NCI-H524 treated with DMSO at 0.1 percent for 48 hours (cell line): ENCODE results near the gene USE1.
A peak's percentile ranks its signal among the peaks of the same experiment; 100 is the strongest.

Source experiments
- DNase-seq: peaks from one replicate; lab custom pipeline; 2025; lab: John Stamatoyannopoulos, UW

The USE1 gene

GRCh38 chr19:17235971-17236777, 21.0 kb downstream of the USE1 start:
- DNase-seq = no peak

GRCh38 chr19:17236811-17237543, 21.8 kb downstream of the USE1 start:
- no peak for DNase-seq

GRCh38 chr19:17237747-17238706, 22.9 kb downstream of the USE1 start:
- no peak for DNase-seq

GRCh38 chr19:17240062-17240752, 25.1 kb downstream of the USE1 start:
- DNase-seq = no peak

- no peak for DNase-seq
Measured at GRCh38 chr19:17240826-17241399, 25.8 kb downstream of the USE1 start.

GRCh38 chr19:17242431-17243208, 27.5 kb downstream of the USE1 start:
- no peak for DNase-seq

GRCh38 chr19:17243211-17243829, 28.2 kb downstream of the USE1 start:
- DNase-seq = no peak

- no peak for DNase-seq
Measured at GRCh38 chr19:17243830-17244617, 28.9 kb downstream of the USE1 start.

GRCh38 chr19:17244618-17245534, 29.7 kb downstream of the USE1 start:
- DNase-seq = no peak

GRCh38 chr19:17245535-17245984, 30.4 kb downstream of the USE1 start, which contains the start of gene NR2F6:
Gene NR2F6, minus strand, starts transcription at chr19:17245919. Its CDS starts 699 bp downstream, at chr19:17245220.
- DNase-seq = no peak

- no peak for DNase-seq
Measured at GRCh38 chr19:17246681-17247425, 31.7 kb downstream of the USE1 start.

- DNase-seq = peak; percentile 49
Measured at GRCh38 chr19:17248011-17248776, 33.0 kb downstream of the USE1 start.

GRCh38 chr19:17249887-17250548, 34.9 kb downstream of the USE1 start:
- no peak for DNase-seq

- no peak for DNase-seq
Measured at GRCh38 chr19:17254636-17255035, 39.5 kb downstream of the USE1 start.

GRCh38 chr19:17255150-17255621, 40.0 kb downstream of the USE1 start:
- no peak for DNase-seq

GRCh38 chr19:17256130-17256529, 41.0 kb downstream of the USE1 start:
- no peak for DNase-seq
